ENCODE results near the gene MED14.

MED14 gene

DNA sequence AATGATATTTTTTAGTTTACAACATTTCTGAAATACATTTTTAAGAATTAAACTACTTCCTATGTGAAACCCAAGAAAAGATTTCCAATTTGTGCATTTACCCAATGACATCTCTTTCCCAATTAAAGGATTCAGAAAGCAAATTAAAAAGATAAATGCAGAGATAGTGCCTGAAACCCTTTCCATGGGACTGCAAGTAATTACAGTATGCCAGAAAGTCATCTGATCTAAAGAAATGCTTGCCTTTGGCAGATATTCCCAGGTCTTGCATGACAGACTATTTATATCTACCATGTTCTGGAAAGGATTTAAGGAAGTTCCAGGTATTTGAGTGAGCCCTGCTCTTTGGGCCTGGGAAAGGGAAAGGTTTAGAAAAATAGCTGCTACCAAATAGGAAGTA lies 46.4 kb downstream of the MED14 start:
- peaks cover 17% of the 10 kb centered on the region for H3K36me3 ChIP-seq (ENCODE audit: low read depth)
- ATAC-seq (ENCODE audit: low read depth), result no peak

GRCh38 chrX:40687169-40687568 lies 48.2 kb downstream of the MED14 start:
- peaks cover 10% of the 10 kb centered on the region; the same call in 1 of the 2 replicates for H3K36me3 ChIP-seq (ENCODE audit: low read depth)
- H3K4me3 ChIP-seq (ENCODE audit: severe bottlenecking), result no peak overlapping the region
- no peak for TF ChIP-seq CTCF (IDR thresholded peaks at IDR 0.05; ENCODE audit: poor library complexity, severe bottlenecking)
- H3K27me3 ChIP-seq (ENCODE audit: insufficient read depth, poor library complexity, severe bottlenecking), result no peaks in the 10 kb centered on the region
- no peaks in the 10 kb centered on the region for H3K9me3 ChIP-seq (ENCODE audit: severe bottlenecking)
- H3K27ac ChIP-seq (ENCODE audit: poor library complexity, severe bottlenecking), result no peak overlapping the region
- H3K4me1 ChIP-seq (ENCODE audit: insufficient read depth, poor library complexity, severe bottlenecking), result no peaks in the 10 kb centered on the region
- DNase-seq (ENCODE audit: low spot score) (no peak), ATAC-seq (ENCODE audit: low read depth) (no peak)

More for the DNA sequence above, 46.4 kb downstream of the MED14 start:
- Histone ChIP-seq H3K27ac (ENCODE audit: poor library complexity, severe bottlenecking) (no peak overlapping the region), H3K27me3 (ENCODE audit: insufficient read depth, poor library complexity, severe bottlenecking) (no peaks in the 10 kb centered on the region), H3K4me1 (ENCODE audit: insufficient read depth, poor library complexity, severe bottlenecking) (no peaks in the 10 kb centered on the region), H3K9me3 (ENCODE audit: severe bottlenecking) (no peaks in the 10 kb centered on the region), H3K4me3 (ENCODE audit: severe bottlenecking) (no peak overlapping the region)
- TF ChIP-seq CTCF (IDR thresholded peaks at IDR 0.05; ENCODE audit: poor library complexity, severe bottlenecking), result no peak
- DNase-seq (ENCODE audit: low spot score), result no peak

DNA sequence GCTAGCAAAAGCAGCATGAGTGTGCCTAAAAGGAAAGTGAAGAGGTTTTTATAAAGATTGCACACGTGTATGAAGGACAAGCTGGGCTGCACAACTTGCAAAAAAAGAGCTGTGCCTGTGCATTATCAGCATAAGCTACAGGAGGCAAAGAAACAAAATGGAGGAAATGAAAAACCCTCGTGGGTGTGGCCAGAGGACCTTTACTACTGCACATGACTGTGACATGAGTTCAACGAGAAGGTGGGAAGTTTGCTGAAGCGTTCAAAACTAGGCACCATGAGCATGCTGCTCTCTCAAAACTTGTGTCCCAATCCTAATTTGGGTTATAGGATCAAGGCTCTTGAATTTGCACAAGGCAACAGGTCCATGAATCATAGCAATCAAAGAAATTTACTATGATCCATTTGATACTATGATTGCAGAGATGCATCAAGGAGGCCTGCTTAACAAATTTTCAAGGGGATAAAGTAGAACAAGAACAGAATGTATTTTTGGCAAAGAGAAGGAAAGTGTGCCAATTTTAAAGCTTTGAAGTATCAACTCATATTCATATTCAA lies 49.9 kb downstream of the MED14 start:
- no peak for TF ChIP-seq CTCF (IDR thresholded peaks at IDR 0.05; ENCODE audit: poor library complexity, severe bottlenecking)
- ATAC-seq (ENCODE audit: low read depth) (no peak), DNase-seq (ENCODE audit: low spot score) (no peak)
- Histone ChIP-seq H3K27ac (ENCODE audit: poor library complexity, severe bottlenecking) (no peak overlapping the region), H3K36me3 (ENCODE audit: low read depth) (peaks cover 10% of the 10 kb centered on the region), H3K4me1 (ENCODE audit: insufficient read depth, poor library complexity, severe bottlenecking) (no peaks in the 10 kb centered on the region), H3K9me3 (ENCODE audit: severe bottlenecking) (no peaks in the 10 kb centered on the region), H3K27me3 (ENCODE audit: insufficient read depth, poor library complexity, severe bottlenecking) (no peaks in the 10 kb centered on the region), H3K4me3 (ENCODE audit: severe bottlenecking) (no peak overlapping the region)

DNA sequence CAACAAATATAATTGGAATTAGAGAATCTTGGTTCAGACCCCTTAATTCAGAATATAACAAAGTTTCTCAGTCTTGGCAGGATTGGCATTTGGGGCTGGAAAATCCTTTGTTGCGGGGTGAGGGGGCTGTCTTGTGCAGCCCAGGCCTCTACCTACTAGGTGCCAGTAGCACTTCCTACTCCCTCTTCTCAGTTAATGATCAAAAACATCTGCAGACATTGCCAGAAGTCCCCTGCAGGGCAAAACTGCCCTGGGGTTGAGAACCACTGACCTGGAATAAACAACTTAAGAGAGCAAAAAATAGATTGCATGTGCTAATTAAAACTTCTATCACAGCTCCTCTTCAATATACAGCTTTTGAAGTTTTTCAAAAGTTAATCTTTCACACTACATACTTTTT lies 51.2 kb downstream of the MED14 start:
- Histone ChIP-seq H3K36me3 (ENCODE audit: low read depth) (peaks cover 10% of the 10 kb centered on the region), H3K27ac (ENCODE audit: poor library complexity, severe bottlenecking) (no peak overlapping the region), H3K4me1 (ENCODE audit: insufficient read depth, poor library complexity, severe bottlenecking) (no peaks in the 10 kb centered on the region), H3K9me3 (ENCODE audit: severe bottlenecking) (no peaks in the 10 kb centered on the region), H3K27me3 (ENCODE audit: insufficient read depth, poor library complexity, severe bottlenecking) (no peaks in the 10 kb centered on the region), H3K4me3 (ENCODE audit: severe bottlenecking) (no peak overlapping the region)
- no peak for ATAC-seq (ENCODE audit: low read depth)
- DNase-seq (ENCODE audit: low spot score), result no peak
- TF ChIP-seq CTCF (IDR thresholded peaks at IDR 0.05; ENCODE audit: poor library complexity, severe bottlenecking), result no peak

DNA sequence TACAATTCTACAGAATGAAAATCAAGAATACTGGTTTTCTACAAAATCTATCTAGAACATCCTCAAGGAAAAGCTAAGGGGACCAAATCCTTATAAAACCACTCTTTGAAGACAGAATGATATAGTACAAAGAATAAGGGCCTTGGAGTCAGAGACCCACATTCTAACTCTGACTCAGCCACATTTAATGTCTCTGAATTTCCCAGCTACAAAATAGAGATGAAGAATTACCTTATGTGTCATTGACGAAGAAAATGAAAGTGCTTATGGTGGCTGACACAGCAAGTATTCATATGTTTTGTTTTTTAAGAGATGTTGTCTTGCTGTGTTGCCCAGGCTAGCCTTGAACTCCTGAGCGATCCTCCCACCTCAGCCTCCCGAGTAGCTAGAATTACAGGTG lies 52.1 kb downstream of the MED14 start:
- ATAC-seq (ENCODE audit: low read depth) (no peak), DNase-seq (ENCODE audit: low spot score) (no peak)
- Histone ChIP-seq H3K27me3 (ENCODE audit: insufficient read depth, poor library complexity, severe bottlenecking) (no peaks in the 10 kb centered on the region), H3K4me3 (ENCODE audit: severe bottlenecking) (no peak overlapping the region), H3K4me1 (ENCODE audit: insufficient read depth, poor library complexity, severe bottlenecking) (no peaks in the 10 kb centered on the region), H3K36me3 (ENCODE audit: low read depth) (peaks cover 7% of the 10 kb centered on the region), H3K27ac (ENCODE audit: poor library complexity, severe bottlenecking) (no peak overlapping the region), H3K9me3 (ENCODE audit: severe bottlenecking) (no peaks in the 10 kb centered on the region)
- no peak for TF ChIP-seq CTCF (IDR thresholded peaks at IDR 0.05; ENCODE audit: poor library complexity, severe bottlenecking)
